Endothelial cell of umbilical vein (primary cell): ENCODE data around the gene MYOM3. TPM values are rescaled to one million over a fixed set of nuclear protein-coding genes. Genes with fewer than 3 reads are reported as not detected.

Experiments used
- BruUV-seq: library from RNA; stranded (reverse); fragments of 400-500 nt; replicated peaks from 2 replicates; lab custom pipeline; 2021; lab: Mats Ljungman, UMichigan
- CTCF ChIA-PET: fragments of 300-600, 350-600 bp; sonication (Branson Sonifier 250); formaldehyde crosslinking; loops from one replicate; lab custom pipeline; 2021; ENCODE audit warnings: antibody characterized with exemption, inconsistent platforms; lab: Charles Lee
- POLR2A ChIA-PET: fragments of 300-600, 350-600 bp; sonication (Branson Sonifier 250); formaldehyde crosslinking; loops from one replicate; lab custom pipeline; 2021; ENCODE audit warnings: antibody characterized with exemption, inconsistent platforms; lab: Charles Lee
- DNase-seq: peaks from one replicate; pipeline ENCODE4 v3.0.0-alpha.2; 2011; ENCODE audit warnings: low read depth, low spot score
- FAIRE-seq: peaks from 2 replicates; lab custom pipeline; 2011; peaks lifted over from hg19 to GRCh38; lab: Jason Lieb, UNC
- H2AFZ ChIP-seq: 2 replicates; pipeline ENCODE4 v1.6.0; 2012; ENCODE audit warnings: low read depth, low read length, control low read depth, inconsistent platforms
- H3K27ac ChIP-seq: 2 replicates; pipeline ENCODE4 v1.5.1; 2011; ENCODE audit warnings: low read depth, mild to moderate bottlenecking, control low read depth, low read length, moderate library complexity; ENCODE audit not compliant: insufficient read depth
- H3K27me3 ChIP-seq, 2 experiments: 2 replicates each; pipeline versions ENCODE4 v1.6.0 to v1.6.1; 2011; ENCODE audit warnings: low read length in 2 of 2, mixed read lengths in 1 of 2; ENCODE audit not compliant: control insufficient read depth in 2 of 2, insufficient read depth in 2 of 2
- H3K36me3 ChIP-seq, 2 experiments: 2 replicates in 1 of 2; 3 replicates in 1 of 2; pipeline ENCODE4 v1.5.1; 2011; ENCODE audit warnings: low read length in 2 of 2, mild to moderate bottlenecking in 1 of 2, moderate library complexity in 1 of 2; ENCODE audit not compliant: control insufficient read depth in 2 of 2, insufficient read depth in 2 of 2; ENCODE audit errors: extremely low read depth in 1 of 2
- H3K4me1 ChIP-seq: 3 replicates; pipeline ENCODE4 v1.5.1; 2011; ENCODE audit warnings: mild to moderate bottlenecking, low read length; ENCODE audit not compliant: control insufficient read depth, insufficient read depth; ENCODE audit errors: extremely low read depth
- H3K4me2 ChIP-seq: 2 replicates; pipeline ENCODE4 v1.6.1; 2011; ENCODE audit warnings: low read length, control low read depth, mixed read lengths; ENCODE audit not compliant: insufficient read depth
- H3K4me3 ChIP-seq, 3 experiments: fragments of 200-600 bp in 1 of 3; sonication (generic), shearing (Covaris generic) in 1 of 3; replicated peaks in 1 of 3; 2 replicates each; pipeline ENCODE4 v1.5.1; 2011 to 2016; ENCODE audit warnings: control low read depth in 3 of 3, low read length in 3 of 3, mild to moderate bottlenecking in 2 of 3, inconsistent platforms in 1 of 3, low read depth in 1 of 3, moderate library complexity in 1 of 3; ENCODE audit not compliant: insufficient read depth in 1 of 3
- H3K79me2 ChIP-seq: 2 replicates; pipeline ENCODE4 v1.6.0; 2012; ENCODE audit warnings: low read length, inconsistent platforms; ENCODE audit not compliant: control insufficient read depth, insufficient read depth
- H3K9ac ChIP-seq: replicated peaks from 2 replicates; pipeline ENCODE3; 2011; ENCODE audit warnings: low read length, control low read depth; ENCODE audit not compliant: insufficient read depth; ENCODE audit errors: extremely low read depth
- H3K9me1 ChIP-seq: replicated peaks from 3 replicates; pipeline ENCODE4 v1.6.0; 2011; ENCODE audit warnings: mild to moderate bottlenecking, low read length; ENCODE audit not compliant: control insufficient read depth, insufficient read depth; ENCODE audit errors: extremely low read depth
- H3K9me3 ChIP-seq: replicated peaks from 2 replicates; pipeline ENCODE4 v1.5.1; 2012; ENCODE audit warnings: low read length, inconsistent platforms; ENCODE audit not compliant: control insufficient read depth, insufficient read depth
- H4K20me1 ChIP-seq: replicated peaks from 2 replicates; pipeline ENCODE3; 2011; ENCODE audit warnings: mild to moderate bottlenecking, low read length; ENCODE audit not compliant: control insufficient read depth, insufficient read depth; ENCODE audit errors: extremely low read depth
- CTCF ChIP-seq, 2 donors: IDR thresholded peaks; 1 replicate in 1 of 2; 2 replicates in 1 of 2; pipeline ENCODE4 v1.5.1; 2011; ENCODE audit warnings: low read length in 2 of 2, mild to moderate bottlenecking in 2 of 2, moderate library complexity in 2 of 2, control low read depth in 1 of 2, inconsistent platforms in 1 of 2, low read depth in 1 of 2; ENCODE audit not compliant: insufficient read depth in 1 of 2; ENCODE audit errors: extremely low read depth in 1 of 2
- EZH2 ChIP-seq: IDR thresholded peaks from 2 replicates; pipeline ENCODE4 v1.6.1; 2012; ENCODE audit warnings: borderline replicate concordance, low read depth, mild to moderate bottlenecking, moderate library complexity, low read length, inconsistent platforms; ENCODE audit not compliant: severe bottlenecking
- FOS ChIP-seq: IDR thresholded peaks from 2 replicates; pipeline ENCODE4 v1.6.1; 2011; ENCODE audit warnings: mild to moderate bottlenecking, low read length, moderate library complexity, borderline replicate concordance; ENCODE audit not compliant: insufficient read depth
- GATA2 ChIP-seq: IDR thresholded peaks from 2 replicates; pipeline ENCODE4 v1.7.0; 2011; ENCODE audit warnings: low read depth, mild to moderate bottlenecking, moderate library complexity, mixed read lengths, low read length; ENCODE audit not compliant: insufficient read length, insufficient read depth
- MAX ChIP-seq: IDR thresholded peaks from 2 replicates; pipeline ENCODE4 v1.6.1; 2011; ENCODE audit not compliant: insufficient read depth, insufficient read length
- MYC ChIP-seq: IDR thresholded peaks from one replicate; pipeline ENCODE4 v1.6.1; 2011; ENCODE audit warnings: mild to moderate bottlenecking, low read depth, low read length
- POLR2A ChIP-seq: IDR thresholded peaks from 2 replicates; pipeline ENCODE4 v1.6.1; 2012; ENCODE audit warnings: low read depth, mild to moderate bottlenecking, control low read depth, low read length
- POLR2AphosphoS5 ChIP-seq: IDR thresholded peaks from 2 replicates; pipeline ENCODE4 v1.6.1; 2012; ENCODE audit warnings: low read depth, mild to moderate bottlenecking, control low read depth, low read length, moderate library complexity; ENCODE audit not compliant: insufficient read depth
- dilution Hi-C: fragments of 300-500 bp; cut with MboI; formaldehyde crosslinking; loops from one replicate; pipeline ENCODE4 v1.15.0; 2019; ENCODE audit warnings: low sequenced_read_pairs; ENCODE audit not compliant: extremely low pct_ligation_motif_present
- intact Hi-C: fragments of 100-400 bp; cut with micrococcal nuclease; formaldehyde crosslinking; loops from one replicate; pipeline ENCODE4 v1.10.0; 2022
- polyA plus RNA-seq, 4 experiments: library from polyadenylated mRNA; depleted of rRNA in 3 of 4; stranded (reverse) in 3 of 4; unstranded in 1 of 4; fragments of >200 nt; gene quantifications; 2 replicates each; pipeline versions ENCODE4 v1.2.1 to v1.2.3, GENCODE V29; 2011 to 2012; ENCODE audit warnings: missing spikeins in 1 of 4
- total RNA-seq: library from RNA; stranded (reverse); gene quantifications from 2 replicates; pipeline ENCODE4 v1.2.3, GENCODE V29; 2021

MYOM3 gene
- total and polyA plus RNA-seq, 2 donors (not counting 3 experiments of a cell fraction or from before 2014, with no cell fraction given) = 0.11 to 0.40 TPM

- Histone ChIP-seq H2AFZ (no peak overlapping the region), H3K27me3 (no peaks in the 10 kb centered on the region), H3K27ac (no peak overlapping the region), H3K79me2 (no peaks in the 10 kb centered on the region), H3K9ac (no peak overlapping the region), H4K20me1 (no peaks in the 10 kb centered on the region), H3K4me2 (no peak overlapping the region), H3K9me3 (no peaks in the 10 kb centered on the region), H3K36me3 (no peaks in the 10 kb centered on the region), H3K4me1 (no peaks in the 10 kb centered on the region), H3K4me3 (no peak overlapping the region), H3K9me1 (no peaks in the 10 kb centered on the region)
- CTCF ChIA-PET = interaction anchor here (1.2 to 1.6 kb wide), 3 partner anchors 12 to 25 kb away, joined by 3 to 4 read pairs (median 4); partner anchors contain the start of gene MYOM3
- no peak for TF ChIP-seq POLR2A
- TF ChIP-seq MYC = no peak
- TF ChIP-seq MAX = no peak
- TF ChIP-seq FOS = no peak
- TF ChIP-seq POLR2AphosphoS5 = no peak
- TF ChIP-seq EZH2 = no peak
- TF ChIP-seq CTCF (IDR thresholded peaks at IDR 0.05; ENCODE audit: extremely low read depth in 1 of 2, insufficient read depth in 1 of 2, low read depth in 1 of 2, low read length in 2 of 2) = no peak
- no peak for TF ChIP-seq GATA2
- POLR2A ChIA-PET = no interaction called here
- intact Hi-C loops (no loop called here), dilution Hi-C loops (no loop called here)
- FAIRE-seq (no peak), DNase-seq (no peak)
- no TSS peak for BruUV-seq
Measured at GRCh38 chr1:24096009-24096738, 15.8 kb downstream of the MYOM3 start.
